H1 (cell line): ENCODE results near the gene ABCG1. TPM values are rescaled to one million over a fixed set of nuclear protein-coding genes. Genes with fewer than 3 reads are reported as not detected.
A peak's percentile ranks its signal among the peaks of the same experiment; 100 is the strongest.

Experiments
- CTCF ChIA-PET: fragments of 300-600 bp; sonication (Branson Sonifier 250); formaldehyde crosslinking; loops from one replicate; lab custom pipeline; 2021; ENCODE audit not compliant: partially characterized antibody; lab: Charles Lee
- POLR2A ChIA-PET: fragments of 300-600 bp; sonication (Branson Sonifier 250); formaldehyde crosslinking; loops from one replicate; lab custom pipeline; 2021; ENCODE audit warnings: inconsistent platforms; ENCODE audit not compliant: partially characterized antibody; lab: Charles Lee
- DNase-seq, 2 experiments: peaks; one replicate each; pipeline versions ENCODE4 v3.0.0 to v3.0.0-alpha.2; 2010 to 2022; ENCODE audit warnings: low spot score in 2 of 2, low read depth in 1 of 2, mixed read lengths in 1 of 2
- FAIRE-seq: peaks from 2 replicates; lab custom pipeline; 2011; peaks lifted over from hg19 to GRCh38; lab: Jason Lieb, UNC
- H2AFZ ChIP-seq: 2 replicates; pipeline ENCODE4 v1.8.1; 2012; ENCODE audit warnings: low read length, inconsistent platforms
- H2AK5ac ChIP-seq: 2 replicates; pipeline ENCODE4 v1.6.1; 2013; ENCODE audit warnings: low read depth, low read length
- H2BK120ac ChIP-seq: replicated peaks from 2 replicates; pipeline ENCODE3; 2013; ENCODE audit warnings: low read depth, low read length, inconsistent platforms
- H2BK12ac ChIP-seq: 2 replicates; pipeline ENCODE4 v1.6.1; 2013; ENCODE audit warnings: low read depth, low read length
- H2BK15ac ChIP-seq: 2 replicates; pipeline ENCODE4 v1.6.1; 2013; ENCODE audit warnings: low read length
- H2BK20ac ChIP-seq: 2 replicates; pipeline ENCODE4 v1.6.1; 2013; ENCODE audit warnings: low read length
- H2BK5ac ChIP-seq: 2 replicates; pipeline ENCODE4 v1.6.1; 2013; ENCODE audit warnings: low read depth, low read length
- H3K14ac ChIP-seq: 2 replicates; pipeline ENCODE4 v1.6.1; 2013; ENCODE audit warnings: inconsistent platforms; ENCODE audit not compliant: insufficient read length
- H3K18ac ChIP-seq: 2 replicates; pipeline ENCODE4 v1.6.1; 2013; ENCODE audit warnings: low read length; ENCODE audit errors: extremely low read depth
- H3K23ac ChIP-seq: 2 replicates; pipeline ENCODE4 v1.6.1; 2013; ENCODE audit warnings: inconsistent platforms; ENCODE audit not compliant: insufficient read length
- H3K23me2 ChIP-seq: 2 replicates; pipeline ENCODE4 v1.6.1; 2013; ENCODE audit warnings: low read depth, low read length
- H3K27ac ChIP-seq: 2 replicates; pipeline ENCODE4 v1.6.1; 2011; ENCODE audit warnings: low read depth, low read length, inconsistent platforms
- H3K27me3 ChIP-seq, 4 experiments: replicated peaks in 1 of 4; 1 replicate in 1 of 4; 2 replicates in 3 of 4; pipeline versions ENCODE4 v1.6.1 to v1.8.1; 2011 to 2013; ENCODE audit warnings: low read length in 3 of 4, mild to moderate bottlenecking in 3 of 4, inconsistent platforms in 2 of 4, mixed read lengths in 2 of 4, moderate library complexity in 1 of 4; ENCODE audit not compliant: control insufficient read depth in 3 of 4, insufficient read depth in 3 of 4; ENCODE audit errors: extremely low read depth in 1 of 4
- H3K36me3 ChIP-seq, 4 experiments: 2 replicates each; pipeline versions ENCODE4 v1.6.1 to v1.8.1; 2011 to 2013; ENCODE audit warnings: mild to moderate bottlenecking in 4 of 4, low read length in 3 of 4, moderate library complexity in 2 of 4, control low read depth in 1 of 4, inconsistent platforms in 1 of 4; ENCODE audit not compliant: insufficient read depth in 4 of 4, control insufficient read depth in 2 of 4
- H3K4ac ChIP-seq: replicated peaks from 2 replicates; pipeline ENCODE3; 2013; ENCODE audit warnings: low read length, low read depth, mixed read lengths, inconsistent platforms; ENCODE audit not compliant: insufficient read length
- H3K4me1 ChIP-seq, 4 experiments: replicated peaks in 1 of 4; 1 replicate in 1 of 4; 2 replicates in 3 of 4; pipeline versions ENCODE4 v1.6.1 to v1.8.1; 2011 to 2013; ENCODE audit warnings: low read length in 3 of 4, inconsistent platforms in 2 of 4, mixed read lengths in 1 of 4; ENCODE audit not compliant: insufficient read depth in 4 of 4, control insufficient read depth in 3 of 4
- H3K4me2 ChIP-seq, 2 experiments: 2 replicates each; pipeline versions ENCODE4 v1.6.1 to v1.8.1; 2011 to 2013; ENCODE audit warnings: low read depth in 2 of 2, low read length in 2 of 2, control low read depth in 1 of 2, inconsistent platforms in 1 of 2, mild to moderate bottlenecking in 1 of 2; ENCODE audit not compliant: insufficient read depth in 1 of 2
- H3K4me3 ChIP-seq, 4 experiments: fragments of 200-600, 300-600 bp in 1 of 4; sonication (generic), shearing (Covaris generic), sonication (Bioruptor Twin) in 1 of 4; 2 replicates each; pipeline versions ENCODE4 v1.5.1 to v1.8.1; 2011 to 2016; ENCODE audit warnings: low read length in 4 of 4, low read depth in 3 of 4, control low read depth in 2 of 4, inconsistent platforms in 2 of 4, mild to moderate bottlenecking in 2 of 4, mixed read lengths in 1 of 4, moderate library complexity in 1 of 4; ENCODE audit not compliant: insufficient read depth in 2 of 4; ENCODE audit errors: extremely low read depth in 1 of 4
- H3K56ac ChIP-seq: replicated peaks from 2 replicates; pipeline ENCODE3; 2013; ENCODE audit warnings: low read depth, mild to moderate bottlenecking, mixed read lengths, low read length, inconsistent platforms; ENCODE audit not compliant: insufficient read length
- H3K79me1 ChIP-seq: 2 replicates; pipeline ENCODE4 v1.6.1; 2013; ENCODE audit warnings: low read depth, low read length, control low read depth
- H3K79me2 ChIP-seq, 2 experiments: 2 replicates each; pipeline versions ENCODE4 v1.6.1 to v1.8.1; 2012 to 2013; ENCODE audit warnings: low read length in 2 of 2, mild to moderate bottlenecking in 2 of 2, inconsistent platforms in 1 of 2; ENCODE audit not compliant: insufficient read depth in 2 of 2, control insufficient read depth in 1 of 2
- H3K9ac ChIP-seq, 4 experiments: replicated peaks in 1 of 4; 1 replicate in 1 of 4; 2 replicates in 3 of 4; pipeline versions ENCODE4 v1.6.1 to v1.8.1; 2011 to 2013; ENCODE audit warnings: low read depth in 3 of 4, low read length in 3 of 4, control low read depth in 2 of 4, mild to moderate bottlenecking in 2 of 4, moderate library complexity in 2 of 4, inconsistent platforms in 1 of 4; ENCODE audit errors: extremely low read depth in 1 of 4
- H3K9me3 ChIP-seq, 2 experiments: 2 replicates each; pipeline versions ENCODE4 v1.6.1 to v1.8.1; 2012 to 2013; ENCODE audit warnings: mild to moderate bottlenecking in 2 of 2, moderate library complexity in 2 of 2, control low read depth in 1 of 2, inconsistent platforms in 1 of 2, low read depth in 1 of 2, low read length in 1 of 2, mixed read lengths in 1 of 2; ENCODE audit not compliant: insufficient read depth in 2 of 2
- H4K20me1 ChIP-seq, 2 experiments: replicated peaks in 1 of 2; 2 replicates each; pipeline versions ENCODE3 to v1.8.1; 2011 to 2013; ENCODE audit warnings: inconsistent platforms in 2 of 2, low read length in 2 of 2, mild to moderate bottlenecking in 1 of 2; ENCODE audit not compliant: insufficient read depth in 2 of 2, control insufficient read depth in 1 of 2
- H4K5ac ChIP-seq: 2 replicates; pipeline ENCODE4 v1.6.1; 2013; ENCODE audit warnings: low read length, low read depth, mixed read lengths, inconsistent platforms; ENCODE audit not compliant: insufficient read length
- H4K8ac ChIP-seq: 2 replicates; pipeline ENCODE4 v1.8.0; 2013; ENCODE audit warnings: mild to moderate bottlenecking, moderate library complexity, low read length, inconsistent platforms; ENCODE audit not compliant: insufficient read depth; ENCODE audit errors: extremely low read depth
- H4K91ac ChIP-seq: replicated peaks from 2 replicates; pipeline ENCODE3; 2013; ENCODE audit warnings: low read length, mixed read lengths, inconsistent platforms; ENCODE audit not compliant: insufficient read length
- POLR2A ChIP-seq, 2 experiments: IDR thresholded peaks; 1 replicate in 1 of 2; 2 replicates in 1 of 2; pipeline ENCODE4 v1.6.1; 2011; ENCODE audit warnings: low read depth in 2 of 2, low read length in 2 of 2, mild to moderate bottlenecking in 2 of 2; ENCODE audit errors: control extremely low read depth in 1 of 2
- WGBS, 2 experiments: shearing (Covaris generic) in 1 of 2; methylation state at CpG; one replicate each; pipeline versions ENCODE4 v1.1.6 to v1.1.7; 2013 to 2015; ENCODE audit warnings: low lambda C conversion rate in 2 of 2, mixed read lengths in 2 of 2, inconsistent platforms in 1 of 2, low coverage in 1 of 2, missing lambda C conversion rate in 1 of 2; ENCODE audit not compliant: insufficient replicate concordance in 2 of 2, insufficient coverage in 1 of 2, insufficient read length in 1 of 2; ENCODE audit errors: extremely low coverage in 1 of 2, missing lambda C conversion rate in 1 of 2; 5-methylcytosine and 5-hydroxymethylcytosine counted together
- polyA plus RNA-seq, 7 experiments: library from polyadenylated mRNA; depleted of rRNA in 3 of 7; stranded (reverse) in 5 of 7; unstranded in 2 of 7; fragments of >200 nt in 5 of 7; fragments of 200-250 nt in 2 of 7; gene quantifications; 1 replicate in 5 of 7; 2 replicates in 1 of 7; 4 replicates in 1 of 7; pipeline versions ENCODE4 v1.2.1 to v1.2.3, GENCODE V29; 2011 to 2013; ENCODE audit warnings: missing spikeins in 2 of 7, mixed read lengths in 2 of 7
- total RNA-seq: library from RNA; stranded (reverse); fragmentation: NEBNext Ultra II Directional; extraction: Animal tissue kit (Norgen Biotek cat#: 25700); gene quantifications from 2 replicates; pipeline ENCODE4 v1.2.1, GENCODE V29; 2021

ABCG1 gene
- total and polyA plus RNA-seq, 2 of the 8 experiments (the other 6 are each of a cell fraction or from before 2014, with no cell fraction given): 2.1 to 4.0 TPM

DNA sequence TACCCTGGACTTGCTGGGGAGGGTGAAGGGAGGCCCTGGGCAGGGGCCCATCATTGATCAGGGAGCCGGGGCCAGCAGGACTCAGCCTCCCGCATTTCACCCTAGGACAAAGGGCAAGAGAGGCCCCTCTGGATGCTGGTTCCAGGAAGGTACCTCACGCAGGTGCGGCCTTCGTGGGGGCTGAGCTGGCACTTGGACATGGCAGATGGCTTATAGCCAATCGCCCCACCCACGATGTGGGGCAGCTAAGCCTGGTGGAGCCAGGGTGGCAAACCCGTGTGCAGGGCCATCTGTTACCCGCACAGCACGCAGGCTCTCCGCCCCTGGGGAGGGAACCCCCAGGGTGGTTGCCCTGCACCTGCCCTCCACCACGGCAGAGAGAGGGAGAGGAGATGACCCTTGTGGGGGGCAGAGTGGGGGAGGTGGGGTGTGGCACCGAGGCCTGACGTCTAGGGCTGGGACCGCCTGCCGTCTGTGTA, 93.7 kb downstream of the ABCG1 start:
- H3K4ac ChIP-seq: no peak overlapping the region
- CTCF ChIA-PET: interaction anchor here (0.9 to 14.3 kb wide), 6 partner anchors 12 to 126 kb away, joined by 3 to 137 read pairs (median 16); no protein-coding TSS in a partner anchor
- no peaks in the 10 kb centered on the region for H3K36me3 ChIP-seq
- H4K91ac ChIP-seq: no peak overlapping the region
- peak overlapping the region; percentile 12; the same call in 1 of the 2 replicates for H4K8ac ChIP-seq
- H3K79me1 ChIP-seq: no peaks in the 10 kb centered on the region
- no peak for FAIRE-seq
- no peak overlapping the region for H3K4me3 ChIP-seq
- TF ChIP-seq POLR2A (IDR thresholded peaks at IDR 0.05; ENCODE audit: control extremely low read depth in 1 of 2, low read depth in 2 of 2, low read length in 2 of 2): no peak
- no peak overlapping the region for H3K14ac ChIP-seq
- H2BK15ac ChIP-seq: no peak overlapping the region
- no peaks in the 10 kb centered on the region for H3K9me3 ChIP-seq
- H3K27me3 ChIP-seq: peaks cover 0 to 7% (median 3%) of the 10 kb centered on the region in 4 experiments; a peak in 2 of 7 replicates
- H2BK5ac ChIP-seq: no peak overlapping the region; the same call in 1 of the 2 replicates
- H2BK20ac ChIP-seq: no peak overlapping the region
- no peak overlapping the region for H3K56ac ChIP-seq
- no peak overlapping the region for H4K5ac ChIP-seq
- H4K20me1 ChIP-seq: no peaks in the 10 kb centered on the region
- H2BK120ac ChIP-seq: no peak overlapping the region
- H3K23ac ChIP-seq: no peak overlapping the region
- H3K27ac ChIP-seq: no peak overlapping the region
- no peak overlapping the region for H3K18ac ChIP-seq
- no peak overlapping the region; a peak in 1 of 4 replicates for H3K4me2 ChIP-seq
- H2AFZ ChIP-seq: no peak overlapping the region
- H3K4me1 ChIP-seq: peaks cover 6 to 24% (median 18%) of the 10 kb centered on the region in 4 experiments
- no peak overlapping the region for H3K9ac ChIP-seq
- no peaks in the 10 kb centered on the region for H3K79me2 ChIP-seq
- H3K23me2 ChIP-seq: no peaks in the 10 kb centered on the region; the same call in 1 of the 2 replicates
- H2AK5ac ChIP-seq: no peak overlapping the region; the same call in 1 of the 2 replicates
- DNase-seq: peak in 1 of 2 experiments; percentile 37
- 91% methylated on average over 10 of the region's 16 CpGs; no CpG with 5 or more reads in 1 of the 2 experiments for WGBS, 2 experiments
- POLR2A ChIA-PET: no interaction called here
- H2BK12ac ChIP-seq: 0 out of 2 replicates have a peak overlapping the region, but pooled peaks have one; percentile 68
